Kidney (tissue), 14 donors: Measurements from ENCODE around the gene MYOG. TPM values are rescaled to one million over a fixed set of nuclear protein-coding genes. Genes with fewer than 3 reads are reported as not detected.

Experiments
- DNase-seq, 5 donors: peaks; one replicate each; pipeline ENCODE4 v3.0.0-alpha.2; 2013 to 2020
- FAIRE-seq: peaks from 2 replicates; lab custom pipeline; 2012; peaks lifted over from hg19 to GRCh38; lab: Jason Lieb, UNC
- H3K27ac ChIP-seq, 2 donors: one replicate each; pipeline ENCODE4 v1.7.0; 2013; ENCODE audit warnings: low read depth in 2 of 2, low read length in 2 of 2, inconsistent platforms in 1 of 2
- H3K27me3 ChIP-seq: one replicate; pipeline ENCODE4 v1.7.1; 2013; ENCODE audit warnings: low read length, inconsistent platforms; ENCODE audit not compliant: control insufficient read depth, insufficient read depth
- H3K36me3 ChIP-seq, 3 donors: one replicate each; pipeline versions ENCODE4 v1.7.0 to v1.7.1; 2013; ENCODE audit warnings: low read length in 3 of 3, control low read depth in 1 of 3, inconsistent platforms in 1 of 3; ENCODE audit not compliant: insufficient read depth in 3 of 3, control insufficient read depth in 2 of 3
- H3K4me1 ChIP-seq, 3 donors: one replicate each; pipeline versions ENCODE4 v1.7.0 to v1.7.1; 2013; ENCODE audit warnings: low read length in 3 of 3, inconsistent platforms in 1 of 3, low read depth in 1 of 3; ENCODE audit not compliant: control insufficient read depth in 2 of 3, insufficient read depth in 2 of 3
- H3K4me3 ChIP-seq, 3 donors: one replicate each; pipeline versions ENCODE4 v1.7.0 to v1.8.1; 2013; ENCODE audit warnings: low read length in 3 of 3, control low read depth in 1 of 3, inconsistent platforms in 1 of 3
- H3K9ac ChIP-seq, 3 donors: one replicate each; pipeline versions ENCODE4 v1.7.0 to v1.7.1; 2013; ENCODE audit warnings: low read length in 3 of 3, control low read depth in 1 of 3, inconsistent platforms in 1 of 3
- H3K9me3 ChIP-seq, 3 donors: one replicate each; pipeline versions ENCODE4 v1.7.0 to v1.7.1; 2013; ENCODE audit warnings: low read length in 3 of 3, control low read depth in 1 of 3, inconsistent platforms in 1 of 3; ENCODE audit not compliant: control insufficient read depth in 2 of 3, insufficient read depth in 1 of 3
- intact Hi-C: fragments of 100-400 bp; cut with DNase I; formaldehyde crosslinking; loops from one replicate; pipeline ENCODE4 v1.11.1; 2022
- polyA plus RNA-seq: library from polyadenylated mRNA; stranded (reverse); fragments of 350-450 nt; fragmentation: Illumina TruSeq; extraction: RNeasy Lipid Tissue Mini Kit (QIAGEN cat#74804); gene quantifications from one replicate; pipeline ENCODE4 v1.2.3, GENCODE V29; 2014; ENCODE audit warnings: low read depth, low replicate concordance; ENCODE audit not compliant: insufficient read depth
- total RNA-seq: library from RNA; stranded (reverse); fragmentation: NEBNext Ultra II Directional; extraction: Animal tissue kit (Norgen Biotek cat#: 25700); gene quantifications from one replicate; pipeline ENCODE4 v1.2.1, GENCODE V29; 2021
- TF ChIP-seq, protein P1 (sequence below): IDR thresholded peaks from 3 replicates; pipeline ENCODE4 v1.5.1; 2012; ENCODE audit warnings: mild to moderate bottlenecking, moderate library complexity, borderline replicate concordance; ENCODE audit not compliant: insufficient read depth; ENCODE audit errors: extremely low read depth
- donor health status: control.
- donor health status: control.
- donor health status: control.
- donor health status: control.
- donor health status: control.
- donor health status: DM: yes; HTN: yes; CAD: no.
- donor health status: Normal renal cell carcinoma (clear cell type).

The MYOG gene
- total and polyA plus RNA-seq, 2 donors from 2014 or later: not detected

DNA sequence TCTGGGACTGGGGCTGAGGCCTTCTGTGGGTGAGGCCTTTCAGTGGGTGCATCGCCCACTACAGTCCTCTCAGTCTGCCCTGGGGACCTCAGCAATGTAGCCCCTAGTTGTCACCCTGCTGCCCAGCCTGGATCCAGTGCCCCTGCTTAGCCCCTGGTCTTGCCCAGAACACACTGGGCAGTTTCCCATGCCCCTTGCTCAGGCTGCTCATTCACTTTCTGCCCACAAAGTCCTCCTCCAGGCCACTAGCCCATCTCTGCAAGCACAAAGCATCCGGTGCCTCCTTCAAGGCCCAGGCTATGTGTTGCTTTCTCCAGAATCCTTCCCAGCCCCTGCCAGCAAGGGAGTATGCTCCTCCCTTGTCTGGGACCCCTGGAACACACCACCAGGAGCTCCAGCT lies 36.3 kb upstream of the MYOG start:
- Histone ChIP-seq H3K27ac (no peak overlapping the region), H3K9ac (no peak overlapping the region), H3K36me3 (no peaks in the 10 kb centered on the region), H3K27me3 (no peaks in the 10 kb centered on the region), H3K9me3 (no peaks in the 10 kb centered on the region), H3K4me1 (peaks cover 3 to 11% (median 7%) of the 10 kb centered on the region in 3 donors), H3K4me3 (no peak overlapping the region)
- intact Hi-C loops: no loop called here
- TF ChIP-seq, protein P1, sequence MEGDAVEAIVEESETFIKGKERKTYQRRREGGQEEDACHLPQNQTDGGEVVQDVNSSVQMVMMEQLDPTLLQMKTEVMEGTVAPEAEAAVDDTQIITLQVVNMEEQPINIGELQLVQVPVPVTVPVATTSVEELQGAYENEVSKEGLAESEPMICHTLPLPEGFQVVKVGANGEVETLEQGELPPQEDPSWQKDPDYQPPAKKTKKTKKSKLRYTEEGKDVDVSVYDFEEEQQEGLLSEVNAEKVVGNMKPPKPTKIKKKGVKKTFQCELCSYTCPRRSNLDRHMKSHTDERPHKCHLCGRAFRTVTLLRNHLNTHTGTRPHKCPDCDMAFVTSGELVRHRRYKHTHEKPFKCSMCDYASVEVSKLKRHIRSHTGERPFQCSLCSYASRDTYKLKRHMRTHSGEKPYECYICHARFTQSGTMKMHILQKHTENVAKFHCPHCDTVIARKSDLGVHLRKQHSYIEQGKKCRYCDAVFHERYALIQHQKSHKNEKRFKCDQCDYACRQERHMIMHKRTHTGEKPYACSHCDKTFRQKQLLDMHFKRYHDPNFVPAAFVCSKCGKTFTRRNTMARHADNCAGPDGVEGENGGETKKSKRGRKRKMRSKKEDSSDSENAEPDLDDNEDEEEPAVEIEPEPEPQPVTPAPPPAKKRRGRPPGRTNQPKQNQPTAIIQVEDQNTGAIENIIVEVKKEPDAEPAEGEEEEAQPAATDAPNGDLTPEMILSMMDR: no peak
- DNase-seq (peak in 1 of 5 donors; percentile 5), FAIRE-seq (no peak)

DNA sequence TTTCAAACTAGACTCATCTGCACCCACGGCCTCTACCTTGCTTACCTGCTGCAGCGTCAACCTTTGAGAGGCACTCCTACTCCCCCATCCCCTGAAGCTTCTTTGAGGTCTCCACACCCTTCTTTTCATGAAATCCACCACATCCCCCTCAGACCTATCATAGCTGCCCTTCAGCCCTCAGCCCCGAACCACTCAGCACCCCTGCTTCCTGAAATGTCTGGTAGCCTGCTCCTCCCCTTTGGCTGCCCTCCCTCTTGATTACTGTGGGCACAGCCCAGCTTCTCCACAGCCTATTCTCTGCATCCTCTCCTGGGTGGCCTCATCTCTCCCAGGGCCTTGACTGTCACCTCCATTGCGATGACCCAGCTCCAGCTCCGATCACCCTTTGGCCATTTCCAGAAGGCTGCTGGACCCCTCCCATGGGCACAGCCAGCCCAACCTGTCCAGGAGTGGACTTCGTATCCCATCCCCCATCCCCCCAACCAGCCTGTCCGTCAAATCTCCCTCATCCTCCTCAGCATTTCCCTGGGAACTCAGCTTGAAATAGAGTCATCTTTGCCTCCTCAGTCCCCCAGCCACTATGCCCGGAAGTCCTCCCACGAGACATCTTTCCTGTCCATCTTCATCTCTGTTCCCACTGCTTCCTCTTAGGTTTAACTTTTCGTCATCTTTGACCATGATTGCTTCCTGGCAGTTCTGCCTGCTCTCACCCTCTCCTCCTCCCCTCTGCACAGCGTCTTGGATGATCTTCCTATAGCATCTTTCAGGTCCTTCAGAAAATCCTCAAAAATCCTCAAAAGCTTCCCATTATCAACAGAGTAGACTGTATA lies 35.6 kb upstream of the MYOG start:
- H3K27ac ChIP-seq: no peak overlapping the region
- H3K4me3 ChIP-seq: no peak overlapping the region
- no peaks in the 10 kb centered on the region for H3K9me3 ChIP-seq
- TF ChIP-seq, protein P1: no peak
- no peaks in the 10 kb centered on the region for H3K27me3 ChIP-seq
- H3K9ac ChIP-seq: no peak overlapping the region
- no peaks in the 10 kb centered on the region for H3K36me3 ChIP-seq
- intact Hi-C loops: no loop called here
- H3K4me1 ChIP-seq: peaks cover 0 to 4% (median 3%) of the 10 kb centered on the region in 3 donors
- peak in 1 of 5 donors; percentile 6 for DNase-seq
- FAIRE-seq: no peak

DNA sequence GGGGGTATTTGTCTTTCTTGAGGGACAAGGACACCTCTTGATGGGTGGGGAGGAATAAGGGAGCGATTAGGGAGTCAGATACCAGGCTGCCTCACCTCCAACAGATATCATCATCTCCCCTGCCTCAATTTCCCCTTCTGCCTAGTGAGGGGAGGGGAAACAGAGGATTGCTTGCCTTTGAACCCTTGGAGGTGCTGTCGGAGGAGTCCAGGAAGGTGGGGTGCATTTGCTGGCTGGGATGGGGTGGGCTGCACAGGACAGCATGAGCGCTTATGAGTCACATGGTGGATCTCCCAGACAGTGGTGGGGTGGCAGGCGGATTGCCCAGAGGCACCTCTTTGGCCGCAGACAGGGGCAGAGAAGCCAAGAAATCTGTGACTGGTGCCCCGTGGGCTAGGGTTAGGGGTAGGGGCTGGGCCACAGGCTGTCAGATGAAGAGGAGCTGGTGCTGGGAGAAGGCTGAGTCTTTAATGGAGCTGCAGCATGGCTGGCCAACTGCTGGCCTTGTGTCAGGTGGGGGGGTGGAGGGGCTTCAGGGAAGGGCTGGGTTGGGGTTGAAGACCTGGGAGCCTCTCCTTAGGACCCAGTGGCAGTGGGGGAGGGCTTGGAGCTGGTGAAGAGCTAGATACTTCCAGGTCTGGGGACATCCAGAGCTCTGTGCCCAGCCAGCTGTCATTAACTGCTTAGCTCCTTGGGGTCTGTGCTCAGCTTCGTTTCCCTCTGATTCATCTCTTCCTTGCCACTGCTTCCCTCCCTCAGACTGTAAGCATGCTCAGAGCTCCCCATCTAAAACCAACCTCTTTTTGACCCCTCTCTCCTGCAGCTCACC lies 34.7 kb upstream of the MYOG start:
- FAIRE-seq (no peak), DNase-seq (no peak)
- H3K4me3 ChIP-seq: no peak overlapping the region
- TF ChIP-seq, protein P1: no peak
- H3K36me3 ChIP-seq: no peaks in the 10 kb centered on the region
- H3K27me3 ChIP-seq: no peaks in the 10 kb centered on the region
- no peak overlapping the region for H3K27ac ChIP-seq
- no peaks in the 10 kb centered on the region for H3K4me1 ChIP-seq
- no peak overlapping the region for H3K9ac ChIP-seq
- intact Hi-C loops: no loop called here
- H3K9me3 ChIP-seq: no peaks in the 10 kb centered on the region
